RCC 7860 (cell line): Measurements from ENCODE around the gene IFNA8.
"Not testable (repeated sequence)": the region's sequence is repeated elsewhere in the genome, so short reads cannot be mapped to it uniquely, and the experiment has no call there.

Experiments used
- DNase-seq: peaks from one replicate; pipeline ENCODE4 v3.0.0-alpha.2; 2015; ENCODE audit warnings: low spot score
- FAIRE-seq: peaks from 2 replicates; lab custom pipeline; 2012; peaks lifted over from hg19 to GRCh38; lab: Jason Lieb, UNC

IFNA8 gene

GRCh38 chr9:21415493-21416267, 6.8 kb downstream of the IFNA8 start:
- DNase-seq (peak; percentile 40), FAIRE-seq (peak; percentile 71)

GRCh38 chr9:21428235-21428634, 19.3 kb downstream of the IFNA8 start:
- DNase-seq (no peak), FAIRE-seq (no peak)

GRCh38 chr9:21429191-21429590, 20.3 kb downstream of the IFNA8 start:
- FAIRE-seq, result no peak
- no peak for DNase-seq

- FAIRE-seq (no peak), DNase-seq (no peak)
Observed at GRCh38 chr9:21432672-21433425, 23.9 kb downstream of the IFNA8 start.

- FAIRE-seq, result peak; percentile 72
- peak; percentile 42 for DNase-seq
Observed at GRCh38 chr9:21434202-21435014, 25.5 kb downstream of the IFNA8 start.

GRCh38 chr9:21435015-21435383, 26.1 kb downstream of the IFNA8 start:
- DNase-seq, FAIRE-seq: not testable (repeated sequence)

GRCh38 chr9:21440139-21440538, 31.2 kb downstream of the IFNA8 start, which contains the start of gene IFNA1:
IFNA1 (plus strand) TSS chr9:21440439; CDS start chr9:21440508, 69 bp downstream.
- FAIRE-seq, result no peak
- no peak for DNase-seq

GRCh38 chr9:21443849-21444625, 35.1 kb downstream of the IFNA8 start:
- no peak for DNase-seq
- no peak for FAIRE-seq

- DNase-seq, FAIRE-seq: not testable (repeated sequence)
Observed at GRCh38 chr9:21449312-21449711, 40.4 kb downstream of the IFNA8 start.

GRCh38 chr9:21450733-21451394, 41.9 kb downstream of the IFNA8 start:
- DNase-seq (no peak), FAIRE-seq (no peak)

- FAIRE-seq, result no peak
- DNase-seq, result no peak
Observed at GRCh38 chr9:21452681-21453080, 43.8 kb downstream of the IFNA8 start.

GRCh38 chr9:21454149-21454548, 45.2 kb downstream of the IFNA8 start:
- FAIRE-seq (no peak), DNase-seq (no peak)

GRCh38 chr9:21455320-21455719, 46.4 kb downstream of the IFNA8 start:
- FAIRE-seq (no peak), DNase-seq (no peak)
